Prostate gland (tissue), 2 donors: ENCODE data around the gene BCL7B.

Source experiments
- POLR2AphosphoS5 ChIP-seq: sonication (generic); formaldehyde crosslinking; IDR thresholded peaks from one replicate; pipeline ENCODE4 v1.6.1; 2017; ENCODE audit warnings: antibody characterized with exemption
- TF ChIP-seq, protein P1 (sequence below), 4 experiments: fragments of 200-600 bp in 2 of 4; fragments of 450-650 bp in 2 of 4; sonication (generic) in 2 of 4; IDR thresholded peaks; 1 replicate in 3 of 4; 2 replicates in 1 of 4; pipeline ENCODE4 v1.5.1; 2016 to 2019; ENCODE audit warnings: antibody characterized with exemption in 4 of 4, mild to moderate bottlenecking in 2 of 4, moderate library complexity in 2 of 4

DNA sequence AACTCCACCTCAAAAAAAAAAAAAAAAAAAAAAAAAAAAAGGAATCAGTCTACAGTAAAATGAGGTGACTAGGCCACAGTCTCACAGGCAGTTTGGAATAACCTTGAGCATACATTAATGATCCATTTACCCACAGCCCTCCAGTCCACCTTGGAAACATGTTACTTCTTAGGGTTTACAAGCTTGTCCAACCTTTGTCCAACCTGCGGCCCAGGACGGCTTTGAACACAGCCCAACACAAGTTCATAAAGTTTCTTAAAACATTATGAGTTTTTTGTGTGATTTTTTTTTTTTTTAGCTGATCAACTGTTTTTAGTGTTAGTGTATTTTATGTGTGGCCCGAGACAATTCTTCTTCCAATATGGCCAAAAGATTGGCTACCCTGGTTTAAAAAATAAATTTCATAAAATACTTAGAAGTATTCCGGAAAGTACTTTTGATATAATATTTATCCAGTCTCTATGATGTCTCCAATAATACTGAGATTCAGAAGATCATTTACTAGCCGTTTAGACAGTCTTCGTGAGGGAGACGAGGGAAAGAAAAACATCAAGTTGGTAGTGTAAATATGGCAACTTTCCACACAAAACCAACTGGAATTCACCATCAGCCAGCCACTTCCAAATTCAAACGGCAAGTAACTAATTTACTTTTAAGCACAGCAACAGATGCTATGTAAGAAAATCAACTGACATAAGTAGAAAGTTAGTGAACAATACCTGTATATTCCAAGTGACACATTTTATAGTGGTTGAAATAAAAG is 45.3 kb downstream of the BCL7B start:
- TF ChIP-seq POLR2AphosphoS5: no peak
- TF ChIP-seq, protein P1, sequence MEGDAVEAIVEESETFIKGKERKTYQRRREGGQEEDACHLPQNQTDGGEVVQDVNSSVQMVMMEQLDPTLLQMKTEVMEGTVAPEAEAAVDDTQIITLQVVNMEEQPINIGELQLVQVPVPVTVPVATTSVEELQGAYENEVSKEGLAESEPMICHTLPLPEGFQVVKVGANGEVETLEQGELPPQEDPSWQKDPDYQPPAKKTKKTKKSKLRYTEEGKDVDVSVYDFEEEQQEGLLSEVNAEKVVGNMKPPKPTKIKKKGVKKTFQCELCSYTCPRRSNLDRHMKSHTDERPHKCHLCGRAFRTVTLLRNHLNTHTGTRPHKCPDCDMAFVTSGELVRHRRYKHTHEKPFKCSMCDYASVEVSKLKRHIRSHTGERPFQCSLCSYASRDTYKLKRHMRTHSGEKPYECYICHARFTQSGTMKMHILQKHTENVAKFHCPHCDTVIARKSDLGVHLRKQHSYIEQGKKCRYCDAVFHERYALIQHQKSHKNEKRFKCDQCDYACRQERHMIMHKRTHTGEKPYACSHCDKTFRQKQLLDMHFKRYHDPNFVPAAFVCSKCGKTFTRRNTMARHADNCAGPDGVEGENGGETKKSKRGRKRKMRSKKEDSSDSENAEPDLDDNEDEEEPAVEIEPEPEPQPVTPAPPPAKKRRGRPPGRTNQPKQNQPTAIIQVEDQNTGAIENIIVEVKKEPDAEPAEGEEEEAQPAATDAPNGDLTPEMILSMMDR (IDR thresholded peaks at IDR 0.05): no peak
